ENCODE results near the gene AP2A1.
"Not testable (repeated sequence)": the region's sequence is repeated elsewhere in the genome, so short reads cannot be mapped to it uniquely, and the experiment has no call there.

Gene AP2A1

GRCh38 chr19:49766930-49767299, at the start of gene AP2A1:
Gene AP2A1, plus strand, starts transcription at chr19:49767001. Its CDS starts 133 bp downstream, at chr19:49767134.
- Histone ChIP-seq H3K4me3 (ENCODE audit: low read depth in 1 of 2, low read length in 2 of 2) (peak within 1 kb of the TSS; percentile 83 to 89), H3K4me1 (ENCODE audit: control insufficient read depth in 1 of 2, insufficient read depth in 2 of 2, low read length in 2 of 2) (peaks cover 16 to 19% of the 10 kb centered on the region in 2 donors), H3K9me3 (ENCODE audit: control insufficient read depth in 1 of 2, low read length in 2 of 2) (no peaks in the 10 kb centered on the region)

GRCh38 chr19:49718511-49718910, 48.3 kb upstream of the AP2A1 start:
- H3K27ac ChIP-seq (ENCODE audit: low read length): no peak overlapping the region
- no peaks in the 10 kb centered on the region for H3K36me3 ChIP-seq (ENCODE audit: control insufficient read depth in 1 of 2, insufficient read depth in 2 of 2, low read length in 2 of 2)
- H3K4me3 ChIP-seq (ENCODE audit: low read depth in 1 of 2, low read length in 2 of 2): no peak overlapping the region
- H3K9me3 ChIP-seq (ENCODE audit: control insufficient read depth in 1 of 2, low read length in 2 of 2): no peaks in the 10 kb centered on the region
- no peaks in the 10 kb centered on the region for H3K4me1 ChIP-seq (ENCODE audit: control insufficient read depth in 1 of 2, insufficient read depth in 2 of 2, low read length in 2 of 2)
- H3K27me3 ChIP-seq (ENCODE audit: low read depth, low read length): no peaks in the 10 kb centered on the region

More at GRCh38 chr19:49766930-49767299, at the start of gene AP2A1:
- Histone ChIP-seq H3K27me3 (ENCODE audit: low read depth, low read length) (no peaks in the 10 kb centered on the region), H3K36me3 (ENCODE audit: control insufficient read depth in 1 of 2, insufficient read depth in 2 of 2, low read length in 2 of 2) (no peaks in the 10 kb centered on the region), H3K27ac (ENCODE audit: low read length) (peak within 1 kb of the TSS; percentile 95)

GRCh38 chr19:49718991-49719390, 47.8 kb upstream of the AP2A1 start:
- Histone ChIP-seq H3K9me3 (ENCODE audit: control insufficient read depth in 1 of 2, low read length in 2 of 2) (no peaks in the 10 kb centered on the region), H3K27ac (ENCODE audit: low read length) (no peak overlapping the region)

GRCh38 chr19:49719420-49719819, 47.4 kb upstream of the AP2A1 start:
- H3K9me3 ChIP-seq (ENCODE audit: control insufficient read depth in 1 of 2, low read length in 2 of 2); H3K4me1 ChIP-seq (ENCODE audit: control insufficient read depth in 1 of 2, insufficient read depth in 2 of 2, low read length in 2 of 2); H3K4me3 ChIP-seq (ENCODE audit: low read depth in 1 of 2, low read length in 2 of 2); H3K36me3 ChIP-seq (ENCODE audit: control insufficient read depth in 1 of 2, insufficient read depth in 2 of 2, low read length in 2 of 2); H3K27me3 ChIP-seq (ENCODE audit: low read depth, low read length); H3K27ac ChIP-seq (ENCODE audit: low read length): not testable (repeated sequence)

More at GRCh38 chr19:49718991-49719390, 47.8 kb upstream of the AP2A1 start:
- Histone ChIP-seq H3K36me3 (ENCODE audit: control insufficient read depth in 1 of 2, insufficient read depth in 2 of 2, low read length in 2 of 2) (no peaks in the 10 kb centered on the region), H3K4me3 (ENCODE audit: low read depth in 1 of 2, low read length in 2 of 2) (no peak overlapping the region), H3K27me3 (ENCODE audit: low read depth, low read length) (no peaks in the 10 kb centered on the region), H3K4me1 (ENCODE audit: control insufficient read depth in 1 of 2, insufficient read depth in 2 of 2, low read length in 2 of 2) (no peaks in the 10 kb centered on the region)

GRCh38 chr19:49727217-49728030, 39.4 kb upstream of the AP2A1 start:
- Histone ChIP-seq H3K27me3 (ENCODE audit: low read depth, low read length) (no peaks in the 10 kb centered on the region), H3K36me3 (ENCODE audit: control insufficient read depth in 1 of 2, insufficient read depth in 2 of 2, low read length in 2 of 2) (no peaks in the 10 kb centered on the region), H3K27ac (ENCODE audit: low read length) (no peak overlapping the region), H3K9me3 (ENCODE audit: control insufficient read depth in 1 of 2, low read length in 2 of 2) (no peaks in the 10 kb centered on the region), H3K4me1 (ENCODE audit: control insufficient read depth in 1 of 2, insufficient read depth in 2 of 2, low read length in 2 of 2) (no peaks in the 10 kb centered on the region), H3K4me3 (ENCODE audit: low read depth in 1 of 2, low read length in 2 of 2) (no peak overlapping the region)

- Histone ChIP-seq H3K4me1 (ENCODE audit: control insufficient read depth in 1 of 2, insufficient read depth in 2 of 2, low read length in 2 of 2) (no peaks in the 10 kb centered on the region), H3K4me3 (ENCODE audit: low read depth in 1 of 2, low read length in 2 of 2) (no peak overlapping the region), H3K27me3 (ENCODE audit: low read depth, low read length) (no peaks in the 10 kb centered on the region), H3K9me3 (ENCODE audit: control insufficient read depth in 1 of 2, low read length in 2 of 2) (no peaks in the 10 kb centered on the region), H3K27ac (ENCODE audit: low read length) (no peak overlapping the region), H3K36me3 (ENCODE audit: control insufficient read depth in 1 of 2, insufficient read depth in 2 of 2, low read length in 2 of 2) (no peaks in the 10 kb centered on the region)
Measured at GRCh38 chr19:49730166-49730565, 36.6 kb upstream of the AP2A1 start.

GRCh38 chr19:49738268-49738667, 28.5 kb upstream of the AP2A1 start:
- Histone ChIP-seq H3K27ac (ENCODE audit: low read length) (no peak overlapping the region), H3K9me3 (ENCODE audit: control insufficient read depth in 1 of 2, low read length in 2 of 2) (no peaks in the 10 kb centered on the region), H3K4me1 (ENCODE audit: control insufficient read depth in 1 of 2, insufficient read depth in 2 of 2, low read length in 2 of 2) (no peaks in the 10 kb centered on the region), H3K27me3 (ENCODE audit: low read depth, low read length) (no peaks in the 10 kb centered on the region), H3K36me3 (ENCODE audit: control insufficient read depth in 1 of 2, insufficient read depth in 2 of 2, low read length in 2 of 2) (no peaks in the 10 kb centered on the region), H3K4me3 (ENCODE audit: low read depth in 1 of 2, low read length in 2 of 2) (no peak overlapping the region)

GRCh38 chr19:49739098-49739497, 27.7 kb upstream of the AP2A1 start:
- H3K4me1 ChIP-seq (ENCODE audit: control insufficient read depth in 1 of 2, insufficient read depth in 2 of 2, low read length in 2 of 2): no peaks in the 10 kb centered on the region
- no peak overlapping the region for H3K27ac ChIP-seq (ENCODE audit: low read length)
- H3K4me3 ChIP-seq (ENCODE audit: low read depth in 1 of 2, low read length in 2 of 2): no peak overlapping the region
- H3K36me3 ChIP-seq (ENCODE audit: control insufficient read depth in 1 of 2, insufficient read depth in 2 of 2, low read length in 2 of 2): no peaks in the 10 kb centered on the region
- no peaks in the 10 kb centered on the region for H3K9me3 ChIP-seq (ENCODE audit: control insufficient read depth in 1 of 2, low read length in 2 of 2)
- H3K27me3 ChIP-seq (ENCODE audit: low read depth, low read length): no peaks in the 10 kb centered on the region

GRCh38 chr19:49739933-49740332, 26.9 kb upstream of the AP2A1 start:
- Histone ChIP-seq H3K4me1 (ENCODE audit: control insufficient read depth in 1 of 2, insufficient read depth in 2 of 2, low read length in 2 of 2) (no peaks in the 10 kb centered on the region), H3K27ac (ENCODE audit: low read length) (no peak overlapping the region), H3K9me3 (ENCODE audit: control insufficient read depth in 1 of 2, low read length in 2 of 2) (no peaks in the 10 kb centered on the region), H3K4me3 (ENCODE audit: low read depth in 1 of 2, low read length in 2 of 2) (no peak overlapping the region), H3K36me3 (ENCODE audit: control insufficient read depth in 1 of 2, insufficient read depth in 2 of 2, low read length in 2 of 2) (no peaks in the 10 kb centered on the region), H3K27me3 (ENCODE audit: low read depth, low read length) (no peaks in the 10 kb centered on the region)

- Histone ChIP-seq H3K4me1 (ENCODE audit: control insufficient read depth in 1 of 2, insufficient read depth in 2 of 2, low read length in 2 of 2) (no peaks in the 10 kb centered on the region), H3K27ac (ENCODE audit: low read length) (no peak overlapping the region), H3K27me3 (ENCODE audit: low read depth, low read length) (no peaks in the 10 kb centered on the region), H3K4me3 (ENCODE audit: low read depth in 1 of 2, low read length in 2 of 2) (no peak overlapping the region), H3K36me3 (ENCODE audit: control insufficient read depth in 1 of 2, insufficient read depth in 2 of 2, low read length in 2 of 2) (no peaks in the 10 kb centered on the region), H3K9me3 (ENCODE audit: control insufficient read depth in 1 of 2, low read length in 2 of 2) (no peaks in the 10 kb centered on the region)
Measured at GRCh38 chr19:49741210-49741844, 25.5 kb upstream of the AP2A1 start.

GRCh38 chr19:49744946-49745381, 21.8 kb upstream of the AP2A1 start:
- H3K4me1 ChIP-seq (ENCODE audit: control insufficient read depth in 1 of 2, insufficient read depth in 2 of 2, low read length in 2 of 2): no peaks in the 10 kb centered on the region
- no peaks in the 10 kb centered on the region for H3K27me3 ChIP-seq (ENCODE audit: low read depth, low read length)
- no peak overlapping the region for H3K27ac ChIP-seq (ENCODE audit: low read length)
- H3K36me3 ChIP-seq (ENCODE audit: control insufficient read depth in 1 of 2, insufficient read depth in 2 of 2, low read length in 2 of 2): no peaks in the 10 kb centered on the region
- H3K9me3 ChIP-seq (ENCODE audit: control insufficient read depth in 1 of 2, low read length in 2 of 2): no peaks in the 10 kb centered on the region
- H3K4me3 ChIP-seq (ENCODE audit: low read depth in 1 of 2, low read length in 2 of 2): no peak overlapping the region

All from muscle layer of duodenum (tissue), 2 donors.